PC-9 (cell line): Measurements from ENCODE around the gene ARHGEF28. TPM values are rescaled to one million over a fixed set of nuclear protein-coding genes. Genes with fewer than 3 reads are reported as not detected.

Source experiments
- BruUV-seq: library from RNA; stranded (reverse); fragments of 400-500 nt; replicated peaks from 2 replicates; lab custom pipeline; 2021; lab: Mats Ljungman, UMichigan
- CTCF ChIA-PET: fragments of 300-600 bp; sonication (Branson Sonifier 250); formaldehyde crosslinking; loops from one replicate; lab custom pipeline; 2022; ENCODE audit warnings: antibody characterized with exemption; lab: Charles Lee
- POLR2A ChIA-PET: fragments of 300-600 bp; sonication (Branson Sonifier 250); formaldehyde crosslinking; loops from one replicate; lab custom pipeline; 2022; ENCODE audit warnings: antibody characterized with exemption; ENCODE audit not compliant: unreplicated experiment; lab: Charles Lee
- DNase-seq, 2 experiments: peaks; one replicate each; pipeline versions ENCODE4 v3.0.0 to v3.0.0-alpha.2; 2015 to 2022; ENCODE audit warnings: mixed read lengths in 1 of 2
- H2AFZ ChIP-seq: fragments of 200-600 bp; sonication (generic); 2 replicates; pipeline ENCODE4 v1.8.1; 2017; ENCODE audit warnings: antibody characterized with exemption
- H3F3A ChIP-seq: fragments of 200-600 bp; sonication (generic); 2 replicates; pipeline ENCODE4 v1.8.1; 2017; ENCODE audit warnings: antibody characterized with exemption, mild to moderate bottlenecking, low read depth; ENCODE audit not compliant: insufficient read depth
- H3K27ac ChIP-seq: fragments of 200-600 bp; sonication (generic); 2 replicates; pipeline ENCODE4 v1.6.1; 2016; ENCODE audit warnings: mixed run types
- H3K27me3 ChIP-seq: fragments of 200-600 bp; sonication (generic); 2 replicates; pipeline ENCODE4 v1.6.1; 2016; ENCODE audit warnings: low read depth, mixed run types; ENCODE audit not compliant: insufficient read depth
- H3K36me3 ChIP-seq: fragments of 200-600 bp; sonication (generic); 2 replicates; pipeline ENCODE4 v1.6.1; 2016; ENCODE audit warnings: low read depth, mixed run types
- H3K4me1 ChIP-seq: fragments of 200-600 bp; sonication (generic); replicated peaks from 2 replicates; pipeline ENCODE4 v1.6.1; 2016; ENCODE audit warnings: mixed run types; ENCODE audit not compliant: insufficient read depth
- H3K4me2 ChIP-seq: fragments of 200-600 bp; sonication (generic); 2 replicates; pipeline ENCODE4 v1.6.1; 2017; ENCODE audit warnings: mixed run types
- H3K4me3 ChIP-seq: fragments of 200-600 bp; sonication (generic); 2 replicates; pipeline ENCODE4 v1.6.1; 2016; ENCODE audit warnings: mixed run types
- H3K79me2 ChIP-seq: fragments of 200-600 bp; sonication (generic); 2 replicates; pipeline ENCODE4 v1.6.1; 2017; ENCODE audit warnings: low read depth, mixed run types
- H3K9me2 ChIP-seq: fragments of 200-600 bp; sonication (generic); 2 replicates; pipeline ENCODE4 v1.8.1; 2017; ENCODE audit warnings: mild to moderate bottlenecking; ENCODE audit not compliant: insufficient read depth
- H3K9me3 ChIP-seq: fragments of 200-600 bp; sonication (generic); 2 replicates; pipeline ENCODE4 v1.8.1; 2016; ENCODE audit warnings: low read depth; ENCODE audit not compliant: insufficient read depth
- H4K20me1 ChIP-seq: fragments of 200-600 bp; sonication (generic); 2 replicates; pipeline ENCODE4 v1.8.1; 2017; ENCODE audit not compliant: insufficient read depth
- EZH2 ChIP-seq: fragments of 200-600 bp; sonication (generic); IDR thresholded peaks from 2 replicates; pipeline ENCODE4 v1.8.0; 2017; ENCODE audit warnings: antibody characterized with exemption, low read depth
- intact Hi-C: fragments of 100-400 bp; cut with micrococcal nuclease; formaldehyde crosslinking; loops from one replicate; pipeline ENCODE4 v1.10.0; 2022; ENCODE audit not compliant: unreplicated experiment
- total RNA-seq: library from RNA; stranded (reverse); gene quantifications from 2 replicates; pipeline ENCODE4 v1.2.3, GENCODE V29; 2021
- TF ChIP-seq, protein P1 (sequence below): fragments of 200-600 bp; sonication (generic); conservative IDR thresholded peaks from 2 replicates; pipeline ENCODE4 v1.6.1; 2017; ENCODE audit warnings: mixed run types, antibody characterized with exemption, mild to moderate bottlenecking, moderate library complexity

ARHGEF28 gene
- total RNA-seq, 1 experiment from 2014 or later = 77.5 TPM

DNA sequence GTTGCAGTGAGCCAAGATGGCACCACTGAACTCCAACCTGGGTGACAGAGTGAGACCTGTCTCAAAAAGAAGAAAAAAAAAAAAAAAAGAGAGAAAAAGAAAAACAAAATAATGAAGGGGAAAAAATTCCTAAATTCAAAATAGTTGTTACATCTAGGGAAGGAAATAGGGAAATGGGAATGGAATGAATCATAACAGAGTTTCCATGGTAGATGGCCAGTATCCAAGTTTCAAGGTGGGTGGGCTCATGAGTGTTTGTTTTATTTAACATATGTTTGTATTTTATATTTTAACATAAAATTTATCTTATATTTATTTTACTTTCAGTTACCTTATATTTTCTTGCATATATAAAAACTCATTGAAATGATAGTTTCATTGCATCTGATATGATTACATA lies 215.6 kb downstream of the ARHGEF28 start:
- Histone ChIP-seq H3K9me2 (no peaks in the 10 kb centered on the region), H4K20me1 (no peaks in the 10 kb centered on the region), H2AFZ (no peak overlapping the region), H3K4me2 (no peak overlapping the region), H3K79me2 (no peaks in the 10 kb centered on the region), H3K4me3 (no peak overlapping the region), H3K27ac (no peak overlapping the region), H3K27me3 (no peaks in the 10 kb centered on the region), H3K9me3 (no peaks in the 10 kb centered on the region), H3K4me1 (no peaks in the 10 kb centered on the region), H3F3A (0 out of 2 replicates have a peak, but pooled peaks cover 10% of the 10 kb centered on the region), H3K36me3 (0 out of 2 replicates have a peak, but pooled peaks cover 2% of the 10 kb centered on the region)
- ChIA-PET CTCF (no interaction called here), POLR2A (no interaction called here)
- BruUV-seq = no TSS peak
- TF ChIP-seq, protein P1, sequence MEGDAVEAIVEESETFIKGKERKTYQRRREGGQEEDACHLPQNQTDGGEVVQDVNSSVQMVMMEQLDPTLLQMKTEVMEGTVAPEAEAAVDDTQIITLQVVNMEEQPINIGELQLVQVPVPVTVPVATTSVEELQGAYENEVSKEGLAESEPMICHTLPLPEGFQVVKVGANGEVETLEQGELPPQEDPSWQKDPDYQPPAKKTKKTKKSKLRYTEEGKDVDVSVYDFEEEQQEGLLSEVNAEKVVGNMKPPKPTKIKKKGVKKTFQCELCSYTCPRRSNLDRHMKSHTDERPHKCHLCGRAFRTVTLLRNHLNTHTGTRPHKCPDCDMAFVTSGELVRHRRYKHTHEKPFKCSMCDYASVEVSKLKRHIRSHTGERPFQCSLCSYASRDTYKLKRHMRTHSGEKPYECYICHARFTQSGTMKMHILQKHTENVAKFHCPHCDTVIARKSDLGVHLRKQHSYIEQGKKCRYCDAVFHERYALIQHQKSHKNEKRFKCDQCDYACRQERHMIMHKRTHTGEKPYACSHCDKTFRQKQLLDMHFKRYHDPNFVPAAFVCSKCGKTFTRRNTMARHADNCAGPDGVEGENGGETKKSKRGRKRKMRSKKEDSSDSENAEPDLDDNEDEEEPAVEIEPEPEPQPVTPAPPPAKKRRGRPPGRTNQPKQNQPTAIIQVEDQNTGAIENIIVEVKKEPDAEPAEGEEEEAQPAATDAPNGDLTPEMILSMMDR = no peak
- TF ChIP-seq EZH2 = no peak
- intact Hi-C loops = no loop called here
- no peak for DNase-seq

DNA sequence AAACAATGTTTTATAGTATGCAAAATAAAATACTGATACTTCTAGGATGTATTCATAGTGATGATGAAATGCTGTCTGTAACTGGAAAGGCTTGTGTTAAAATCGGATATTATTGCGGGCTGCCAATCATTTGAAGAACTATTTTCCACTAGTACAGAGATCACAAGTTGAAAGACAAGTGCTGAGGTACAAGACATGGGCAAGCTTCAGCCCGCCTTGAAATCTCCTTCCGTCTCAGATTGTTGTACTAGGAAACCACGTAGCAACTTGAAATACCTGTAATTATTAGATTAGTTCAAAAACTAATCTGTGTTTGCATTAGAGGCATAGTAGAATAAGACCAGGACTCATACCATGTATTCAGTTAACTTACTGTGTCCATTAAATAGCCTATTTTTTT lies 218.2 kb downstream of the ARHGEF28 start:
- CTCF ChIA-PET = no interaction called here
- 0 out of 2 replicates have a peak, but pooled peaks cover 5% of the 10 kb centered on the region for H3K36me3 ChIP-seq
- H3K9me3 ChIP-seq = no peaks in the 10 kb centered on the region
- no peaks in the 10 kb centered on the region for H3K9me2 ChIP-seq
- no peak overlapping the region for H3K4me3 ChIP-seq
- no peaks in the 10 kb centered on the region for H3K79me2 ChIP-seq
- H3K27ac ChIP-seq = no peak overlapping the region
- TF ChIP-seq, protein P1 = no peak
- no peak for TF ChIP-seq EZH2
- intact Hi-C loops = no loop called here
- H3F3A ChIP-seq = peaks cover 16% of the 10 kb centered on the region; the same call in 1 of the 2 replicates
- no peaks in the 10 kb centered on the region for H3K27me3 ChIP-seq
- H3K4me2 ChIP-seq = no peak overlapping the region
- no peaks in the 10 kb centered on the region for H4K20me1 ChIP-seq
- POLR2A ChIA-PET = no interaction called here
- DNase-seq = no peak
- H3K4me1 ChIP-seq = no peaks in the 10 kb centered on the region
- no TSS peak for BruUV-seq
- no peak overlapping the region for H2AFZ ChIP-seq

DNA sequence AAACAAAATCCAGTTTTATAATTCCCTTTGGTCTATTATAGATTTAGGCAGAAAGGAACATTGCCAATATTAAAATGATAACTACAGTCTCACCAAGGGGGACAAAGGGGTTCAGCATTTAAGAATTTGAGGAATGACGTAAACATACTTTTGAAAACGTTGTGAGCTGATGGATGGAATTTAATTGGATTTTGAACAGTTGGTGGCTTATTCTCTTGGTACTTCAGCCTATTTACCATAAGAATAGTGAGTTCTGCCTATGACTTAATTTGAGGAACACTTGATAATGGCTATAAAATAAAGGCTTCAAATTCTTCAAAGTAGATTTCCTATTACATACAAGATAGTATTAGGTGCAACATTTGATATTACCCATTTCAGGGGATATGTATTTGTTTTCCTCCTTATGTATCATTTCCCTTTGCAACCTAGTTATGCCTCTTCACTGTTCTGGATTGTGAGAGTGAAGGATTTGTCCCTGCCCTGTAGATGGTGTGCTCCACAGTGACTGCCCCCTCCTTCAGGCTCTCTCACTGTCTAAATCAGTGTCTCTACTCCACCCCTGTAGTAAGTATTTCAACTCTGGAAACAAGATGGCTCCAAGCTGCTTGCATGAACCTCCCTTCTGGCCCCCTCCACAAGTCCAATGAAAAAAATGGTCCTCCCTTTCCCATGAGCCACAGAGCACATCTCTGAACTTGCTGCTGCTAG lies 225.6 kb downstream of the ARHGEF28 start:
- no peak for DNase-seq
- peaks cover 26% of the 10 kb centered on the region for H3K36me3 ChIP-seq
- CTCF ChIA-PET = interaction anchor here (0.6 kb wide), 1 partner anchor 29 kb away, joined by 4 read pairs; no protein-coding TSS in a partner anchor
- H3K27me3 ChIP-seq = no peaks in the 10 kb centered on the region
- peaks cover 16% of the 10 kb centered on the region for H3F3A ChIP-seq
- no peaks in the 10 kb centered on the region for H3K9me2 ChIP-seq
- no peak overlapping the region for H3K27ac ChIP-seq
- no peaks in the 10 kb centered on the region for H4K20me1 ChIP-seq
- no peak overlapping the region for H3K4me3 ChIP-seq
- H3K4me2 ChIP-seq = no peak overlapping the region
- no peak overlapping the region for H2AFZ ChIP-seq
- BruUV-seq = no TSS peak
- intact Hi-C loops = no loop called here
- TF ChIP-seq EZH2 = no peak
- TF ChIP-seq, protein P1 = no peak
- no peaks in the 10 kb centered on the region for H3K79me2 ChIP-seq
- no peaks in the 10 kb centered on the region; the same call in 1 of the 2 replicates for H3K9me3 ChIP-seq
- POLR2A ChIA-PET = no interaction called here
- peaks cover 13% of the 10 kb centered on the region for H3K4me1 ChIP-seq
